GM12878 (cell line): Measurements from ENCODE around the gene CDCA3. TPM values are rescaled to one million over a fixed set of nuclear protein-coding genes. Genes with fewer than 3 reads are reported as not detected.

ENCODE experiments used
- ATF7 ChIP-seq: fragments of 450-650 bp; IDR thresholded peaks from 2 replicates; pipeline ENCODE4 v1.6.1; 2016; ENCODE audit warnings: low read depth, mild to moderate bottlenecking
- CBFB ChIP-seq: IDR thresholded peaks from 2 replicates; pipeline ENCODE4 v1.6.1; 2016; ENCODE audit warnings: antibody characterized with exemption, low read depth
- CHD4 ChIP-seq: fragments of 200-600 bp; sonication (generic); IDR thresholded peaks from 2 replicates; pipeline ENCODE4 v1.6.1; 2016; ENCODE audit warnings: mild to moderate bottlenecking
- HCFC1 ChIP-seq: fragments of 150-350 bp; IDR thresholded peaks from 2 replicates; pipeline ENCODE4 v1.6.1; 2014; ENCODE audit warnings: low read length
- IRF3 ChIP-seq: fragments of 450-650 bp; IDR thresholded peaks from 2 replicates; pipeline ENCODE4 v1.6.1; 2014; ENCODE audit warnings: mild to moderate bottlenecking
- MEF2A ChIP-seq: IDR thresholded peaks from 2 replicates; pipeline ENCODE4 v1.6.1; 2011; ENCODE audit warnings: low read depth, mild to moderate bottlenecking, low read length, moderate library complexity; ENCODE audit not compliant: insufficient read depth
- NBN ChIP-seq: fragments of 450-650 bp; IDR thresholded peaks from 2 replicates; pipeline ENCODE4 v1.6.1; 2016
- NFYB ChIP-seq: IDR thresholded peaks from 2 replicates; pipeline ENCODE4 v1.6.1; 2011; ENCODE audit warnings: low read depth, mild to moderate bottlenecking, low read length, improper control_type of control experiment, moderate library complexity; ENCODE audit not compliant: insufficient read depth
- PBX3 ChIP-seq: IDR thresholded peaks from 2 replicates; pipeline ENCODE4 v1.6.1; 2011; ENCODE audit warnings: mild to moderate bottlenecking, low read depth, low read length, moderate library complexity; ENCODE audit not compliant: insufficient replicate concordance
- POLR2AphosphoS5 ChIP-seq: IDR thresholded peaks from 2 replicates; pipeline ENCODE4 v1.6.1; 2011; ENCODE audit warnings: mild to moderate bottlenecking, low read length, inconsistent platforms
- RAD51 ChIP-seq: fragments of 450-650 bp; IDR thresholded peaks from 2 replicates; pipeline ENCODE4 v1.6.1; 2016; ENCODE audit warnings: moderate library complexity, mild to moderate bottlenecking, inconsistent platforms
- RELA ChIP-seq: fragments of 450-650 bp; IDR thresholded peaks from 2 replicates; pipeline ENCODE4 v1.8.0; 2014; ENCODE audit warnings: borderline replicate concordance; ENCODE audit not compliant: partially characterized antibody
- RUNX3 ChIP-seq: IDR thresholded peaks from 2 replicates; pipeline ENCODE4 v1.6.1; 2012; ENCODE audit warnings: low read length, inconsistent platforms
- SMAD5 ChIP-seq: IDR thresholded peaks from 2 replicates; pipeline ENCODE4 v1.6.1; 2016; ENCODE audit warnings: antibody characterized with exemption, low read depth
- SPI1 ChIP-seq: IDR thresholded peaks from 2 replicates; pipeline ENCODE4 v1.6.1; 2011; ENCODE audit warnings: low read depth, mild to moderate bottlenecking, low read length, moderate library complexity, borderline replicate concordance; ENCODE audit not compliant: insufficient read depth
- SUZ12 ChIP-seq: fragments of 200-600 bp; sonication (generic); IDR thresholded peaks from one replicate; pipeline ENCODE4 v1.6.1; 2018; ENCODE audit warnings: antibody characterized with exemption, mild to moderate bottlenecking; ENCODE audit not compliant: unreplicated experiment
- YY1 ChIP-seq: IDR thresholded peaks from 2 replicates; pipeline ENCODE4 v1.6.1; 2011; ENCODE audit warnings: low read depth, mild to moderate bottlenecking, low read length
- polyA plus RNA-seq, 11 experiments: library from polyadenylated mRNA; depleted of rRNA in 4 of 11; unstranded in 6 of 11; stranded (reverse) in 5 of 11; fragments of >200 nt; fragmentation: Nextera tagmentation in 4 of 11; fragmentation: Illumina TruSeq in 1 of 11; extraction: Ambion mirVana in 4 of 11; extraction: Trizol in 1 of 11; gene quantifications; 1 replicate in 1 of 11; 2 replicates in 10 of 11; pipeline versions ENCODE4 v1.2.1 to v1.2.3, GENCODE V29; 2011 to 2016; ENCODE audit warnings: inconsistent platforms in 2 of 11, missing spikeins in 2 of 11, low read depth in 1 of 11
- total RNA-seq, 4 experiments: library from RNA; depleted of rRNA in 3 of 4; stranded (reverse); fragments of >200 nt in 3 of 4; fragmentation: Illumina TruSeq in 1 of 4; extraction: Trizol in 1 of 4; gene quantifications; 2 replicates each; pipeline versions ENCODE4 v1.2.1 to v1.2.3, GENCODE V29; 2013 to 2021
- TF ChIP-seq, protein P1 (sequence below): IDR thresholded peaks from 2 replicates; pipeline ENCODE4 v1.6.1; 2012; ENCODE audit warnings: mild to moderate bottlenecking, low read depth, low read length
- TF ChIP-seq, protein P2 (sequence below): IDR thresholded peaks from 2 replicates; pipeline ENCODE4 v1.6.1; 2012; ENCODE audit warnings: low read depth, low read length, improper control_type of control experiment
- TF ChIP-seq, protein P3 (sequence below): IDR thresholded peaks from 2 replicates; pipeline ENCODE4 v1.6.1; 2012; ENCODE audit warnings: low read depth, low read length, improper control_type of control experiment
- TF ChIP-seq, protein P4 (sequence below): IDR thresholded peaks from 2 replicates; pipeline ENCODE4 v1.6.1; 2011; ENCODE audit warnings: low read depth, mild to moderate bottlenecking, low read length, moderate library complexity, borderline replicate concordance; ENCODE audit errors: extremely low read depth

Gene CDCA3
- total and polyA plus RNA-seq, 10 of the 15 experiments (the other 5 are each of a cell fraction or from before 2014, with no cell fraction given) = 34.5 to 148 (median 97.4) TPM

- peak; percentile 30; the same call in 1 of the 2 replicates for TF ChIP-seq IRF3
- 0 out of 2 replicates have a peak, but pooled peaks have one; percentile 5 for TF ChIP-seq NFYB
- TF ChIP-seq SMAD5 = peak; percentile 54; the same call in 1 of the 2 replicates
- no peak for TF ChIP-seq ATF7
- TF ChIP-seq RAD51 = peak; percentile 77
- TF ChIP-seq POLR2AphosphoS5 = peak; percentile 84
- peak; percentile 56; the same call in 1 of the 2 replicates for TF ChIP-seq MEF2A
- peak; percentile 23 for TF ChIP-seq NBN
- peak; percentile 38 for TF ChIP-seq HCFC1
- no peak for TF ChIP-seq CHD4
- TF ChIP-seq PBX3 = peak; percentile 28
- TF ChIP-seq YY1 = peak; percentile 82
- peak; percentile 94 for TF ChIP-seq RELA
- peak; percentile 5 for TF ChIP-seq RUNX3
- TF ChIP-seq, protein P1, sequence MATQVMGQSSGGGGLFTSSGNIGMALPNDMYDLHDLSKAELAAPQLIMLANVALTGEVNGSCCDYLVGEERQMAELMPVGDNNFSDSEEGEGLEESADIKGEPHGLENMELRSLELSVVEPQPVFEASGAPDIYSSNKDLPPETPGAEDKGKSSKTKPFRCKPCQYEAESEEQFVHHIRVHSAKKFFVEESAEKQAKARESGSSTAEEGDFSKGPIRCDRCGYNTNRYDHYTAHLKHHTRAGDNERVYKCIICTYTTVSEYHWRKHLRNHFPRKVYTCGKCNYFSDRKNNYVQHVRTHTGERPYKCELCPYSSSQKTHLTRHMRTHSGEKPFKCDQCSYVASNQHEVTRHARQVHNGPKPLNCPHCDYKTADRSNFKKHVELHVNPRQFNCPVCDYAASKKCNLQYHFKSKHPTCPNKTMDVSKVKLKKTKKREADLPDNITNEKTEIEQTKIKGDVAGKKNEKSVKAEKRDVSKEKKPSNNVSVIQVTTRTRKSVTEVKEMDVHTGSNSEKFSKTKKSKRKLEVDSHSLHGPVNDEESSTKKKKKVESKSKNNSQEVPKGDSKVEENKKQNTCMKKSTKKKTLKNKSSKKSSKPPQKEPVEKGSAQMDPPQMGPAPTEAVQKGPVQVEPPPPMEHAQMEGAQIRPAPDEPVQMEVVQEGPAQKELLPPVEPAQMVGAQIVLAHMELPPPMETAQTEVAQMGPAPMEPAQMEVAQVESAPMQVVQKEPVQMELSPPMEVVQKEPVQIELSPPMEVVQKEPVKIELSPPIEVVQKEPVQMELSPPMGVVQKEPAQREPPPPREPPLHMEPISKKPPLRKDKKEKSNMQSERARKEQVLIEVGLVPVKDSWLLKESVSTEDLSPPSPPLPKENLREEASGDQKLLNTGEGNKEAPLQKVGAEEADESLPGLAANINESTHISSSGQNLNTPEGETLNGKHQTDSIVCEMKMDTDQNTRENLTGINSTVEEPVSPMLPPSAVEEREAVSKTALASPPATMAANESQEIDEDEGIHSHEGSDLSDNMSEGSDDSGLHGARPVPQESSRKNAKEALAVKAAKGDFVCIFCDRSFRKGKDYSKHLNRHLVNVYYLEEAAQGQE = no peak
- TF ChIP-seq CBFB = 0 out of 2 replicates have a peak, but pooled peaks have one; percentile 17
- TF ChIP-seq, protein P2, sequence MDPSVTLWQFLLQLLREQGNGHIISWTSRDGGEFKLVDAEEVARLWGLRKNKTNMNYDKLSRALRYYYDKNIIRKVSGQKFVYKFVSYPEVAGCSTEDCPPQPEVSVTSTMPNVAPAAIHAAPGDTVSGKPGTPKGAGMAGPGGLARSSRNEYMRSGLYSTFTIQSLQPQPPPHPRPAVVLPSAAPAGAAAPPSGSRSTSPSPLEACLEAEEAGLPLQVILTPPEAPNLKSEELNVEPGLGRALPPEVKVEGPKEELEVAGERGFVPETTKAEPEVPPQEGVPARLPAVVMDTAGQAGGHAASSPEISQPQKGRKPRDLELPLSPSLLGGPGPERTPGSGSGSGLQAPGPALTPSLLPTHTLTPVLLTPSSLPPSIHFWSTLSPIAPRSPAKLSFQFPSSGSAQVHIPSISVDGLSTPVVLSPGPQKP = peak; percentile 56
- TF ChIP-seq, protein P3, sequence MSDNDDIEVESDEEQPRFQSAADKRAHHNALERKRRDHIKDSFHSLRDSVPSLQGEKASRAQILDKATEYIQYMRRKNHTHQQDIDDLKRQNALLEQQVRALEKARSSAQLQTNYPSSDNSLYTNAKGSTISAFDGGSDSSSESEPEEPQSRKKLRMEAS = peak; percentile 88
- no peak for TF ChIP-seq SPI1
- TF ChIP-seq, protein P4, sequence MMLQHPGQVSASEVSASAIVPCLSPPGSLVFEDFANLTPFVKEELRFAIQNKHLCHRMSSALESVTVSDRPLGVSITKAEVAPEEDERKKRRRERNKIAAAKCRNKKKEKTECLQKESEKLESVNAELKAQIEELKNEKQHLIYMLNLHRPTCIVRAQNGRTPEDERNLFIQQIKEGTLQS = peak; percentile 84; the same call in 1 of the 2 replicates
- no peak for TF ChIP-seq SUZ12
Measured at GRCh38 chr12:6890789-6891645, 39.9 kb upstream of the CDCA3 start (continued).
